Liver (tissue), 9 donors: ENCODE data around the gene ACOXL. TPM values are rescaled to one million over a fixed set of nuclear protein-coding genes. Genes with fewer than 3 reads are reported as not detected.

Experiments used
- DNase-seq: peaks from one replicate; pipeline ENCODE4 v3.0.0-alpha.2; 2017; ENCODE audit warnings: low spot score
- H3K27ac ChIP-seq, 2 donors: one replicate each; pipeline ENCODE4 v1.7.0; 2013; ENCODE audit warnings: inconsistent platforms in 2 of 2, low read length in 2 of 2, control low read depth in 1 of 2, low read depth in 1 of 2, mild to moderate bottlenecking in 1 of 2
- H3K27me3 ChIP-seq, 4 donors: one replicate each; pipeline versions ENCODE4 v1.6.1 to v1.7.0; 2013; ENCODE audit warnings: low read length in 3 of 4, inconsistent platforms in 1 of 4, mild to moderate bottlenecking in 1 of 4, moderate library complexity in 1 of 4; ENCODE audit not compliant: control insufficient read depth in 4 of 4, insufficient read depth in 4 of 4
- H3K36me3 ChIP-seq, 4 donors: one replicate each; pipeline versions ENCODE4 v1.6.1 to v1.7.0; 2013; ENCODE audit warnings: low read length in 3 of 4, mild to moderate bottlenecking in 3 of 4, low read depth in 1 of 4, moderate library complexity in 1 of 4; ENCODE audit not compliant: control insufficient read depth in 4 of 4, insufficient read depth in 3 of 4
- H3K4me1 ChIP-seq, 4 donors: one replicate each; pipeline versions ENCODE4 v1.6.1 to v1.7.0; 2013; ENCODE audit warnings: low read length in 3 of 4, mild to moderate bottlenecking in 3 of 4, moderate library complexity in 1 of 4; ENCODE audit not compliant: control insufficient read depth in 4 of 4, insufficient read depth in 4 of 4
- H3K4me3 ChIP-seq, 3 donors: one replicate each; pipeline versions ENCODE4 v1.6.1 to v1.7.0; 2013; ENCODE audit warnings: low read length in 3 of 3, control low read depth in 1 of 3, low read depth in 1 of 3, mild to moderate bottlenecking in 1 of 3
- H3K9ac ChIP-seq, 2 donors: one replicate each; pipeline ENCODE4 v1.7.0; 2013; ENCODE audit warnings: low read length in 2 of 2, mild to moderate bottlenecking in 2 of 2, moderate library complexity in 2 of 2, control low read depth in 1 of 2, low read depth in 1 of 2
- H3K9me3 ChIP-seq, 4 donors: one replicate each; pipeline versions ENCODE4 v1.6.1 to v1.7.0; 2013; ENCODE audit warnings: low read length in 3 of 4; ENCODE audit not compliant: control insufficient read depth in 4 of 4
- ATF3 ChIP-seq: IDR thresholded peaks from 2 replicates; pipeline ENCODE4 v1.6.1; 2016; ENCODE audit warnings: antibody characterized with exemption
- CTCF ChIP-seq: fragments of 150-350 bp; IDR thresholded peaks from 2 replicates; pipeline ENCODE4 v1.5.1; 2017; ENCODE audit warnings: improper control_type of control experiment, low read depth, low read length; ENCODE audit not compliant: missing input control
- EGR1 ChIP-seq, 2 donors: IDR thresholded peaks; 2 replicates each; pipeline ENCODE4 v1.6.1; 2016 to 2018; ENCODE audit warnings: antibody characterized with exemption in 2 of 2, low read depth in 2 of 2
- FOXA1 ChIP-seq: IDR thresholded peaks from 2 replicates; pipeline ENCODE4 v1.6.1; 2016; ENCODE audit warnings: antibody characterized with exemption
- FOXA2 ChIP-seq: IDR thresholded peaks from 2 replicates; pipeline ENCODE4 v1.6.1; 2016; ENCODE audit warnings: antibody characterized with exemption
- GABPA ChIP-seq, 2 donors: IDR thresholded peaks in 1 of 2; conservative IDR thresholded peaks in 1 of 2; 2 replicates each; pipeline ENCODE4 v1.6.1; 2016; ENCODE audit warnings: antibody characterized with exemption in 2 of 2, mild to moderate bottlenecking in 1 of 2, moderate library complexity in 1 of 2
- HNF4A ChIP-seq, 2 donors: conservative IDR thresholded peaks; 2 replicates each; pipeline ENCODE4 v1.6.1; 2016; ENCODE audit warnings: antibody characterized with exemption in 2 of 2, mild to moderate bottlenecking in 2 of 2
- HNF4G ChIP-seq: IDR thresholded peaks from 2 replicates; pipeline ENCODE4 v1.6.1; 2016; ENCODE audit warnings: antibody characterized with exemption
- JUND ChIP-seq, 2 donors: IDR thresholded peaks; 2 replicates each; pipeline ENCODE4 v1.6.1; 2016; ENCODE audit warnings: antibody characterized with exemption in 2 of 2
- NR2F2 ChIP-seq: IDR thresholded peaks from 2 replicates; pipeline ENCODE4 v1.6.1; 2016; ENCODE audit warnings: antibody characterized with exemption
- RAD21 ChIP-seq, 2 donors: IDR thresholded peaks; 2 replicates each; pipeline ENCODE4 v1.6.1; 2016; ENCODE audit warnings: antibody characterized with exemption in 2 of 2, mild to moderate bottlenecking in 2 of 2
- REST ChIP-seq: IDR thresholded peaks from 2 replicates; pipeline ENCODE4 v1.6.1; 2016; ENCODE audit warnings: antibody characterized with exemption, mild to moderate bottlenecking
- RXRA ChIP-seq, 2 donors: IDR thresholded peaks; 2 replicates each; pipeline ENCODE4 v1.6.1; 2017 to 2018; ENCODE audit warnings: antibody characterized with exemption in 2 of 2, mild to moderate bottlenecking in 1 of 2
- SP1 ChIP-seq: IDR thresholded peaks from 2 replicates; pipeline ENCODE4 v1.6.1; 2018; ENCODE audit warnings: antibody characterized with exemption, mild to moderate bottlenecking
- TAF1 ChIP-seq: conservative IDR thresholded peaks from 2 replicates; pipeline ENCODE4 v1.6.1; 2016; ENCODE audit warnings: antibody characterized with exemption, mild to moderate bottlenecking
- YY1 ChIP-seq: IDR thresholded peaks from 2 replicates; pipeline ENCODE4 v1.6.1; 2016; ENCODE audit warnings: antibody characterized with exemption, mild to moderate bottlenecking
- WGBS: extraction: QIAGEN DNeasy Blood & Tissue Kit; methylation state at CpG from one replicate; pipeline ENCODE4 v1.1.7; 2013; 5-methylcytosine and 5-hydroxymethylcytosine counted together
- polyA plus RNA-seq, 2 donors: library from polyadenylated mRNA; stranded (reverse) in 1 of 2; unstranded in 1 of 2; fragments of 200-250 nt in 1 of 2; fragments of >200 nt in 1 of 2; fragmentation: Nextera tagmentation in 1 of 2; extraction: Ambion mirVana in 1 of 2; gene quantifications; one replicate each; pipeline versions ENCODE4 v1.2.1 to v1.2.3, GENCODE V29; 2013 to 2015
- total RNA-seq, 2 donors: library from RNA; depleted of rRNA; stranded (reverse); fragments of >200 nt; gene quantifications; one replicate each; pipeline ENCODE4 v1.2.3, GENCODE V29; 2014
- TF ChIP-seq, protein P1 (sequence below): IDR thresholded peaks from 2 replicates; pipeline ENCODE4 v1.6.1; 2016; ENCODE audit warnings: antibody characterized with exemption
- TF ChIP-seq, protein P2 (sequence below): IDR thresholded peaks from 2 replicates; pipeline ENCODE4 v1.6.1; 2016; ENCODE audit warnings: antibody characterized with exemption
- donor health status: healthy.
- donor health status: healthy.
- donor health status: healthy.
- donor health status: healthy.
- donor health status: healthy.

Gene ACOXL
- total and polyA plus RNA-seq, 4 donors: 0.07 TPM; not detected in 3

GRCh38 chr2:110718382-110718781, 14.0 kb upstream of the ACOXL start:
- WGBS: 85% methylated on average over 2 of the region's 2 CpGs
- Histone ChIP-seq H3K9ac (no peak overlapping the region), H3K4me1 (peaks cover 0 to 22% (median 10%) of the 10 kb centered on the region in 4 donors), H3K27ac (no peak overlapping the region), H3K9me3 (no peaks in the 10 kb centered on the region), H3K4me3 (no peak overlapping the region), H3K36me3 (no peaks in the 10 kb centered on the region), H3K27me3 (no peaks in the 10 kb centered on the region)
- TF ChIP-seq HNF4A (conservative IDR thresholded peaks at IDR 0.05) (no peak), FOXA1 (no peak), EGR1 (IDR thresholded peaks at IDR 0.05; ENCODE audit: low read depth in 2 of 2) (no peak), NR2F2 (no peak), FOXA2 (no peak)
- TF ChIP-seq, protein P1, sequence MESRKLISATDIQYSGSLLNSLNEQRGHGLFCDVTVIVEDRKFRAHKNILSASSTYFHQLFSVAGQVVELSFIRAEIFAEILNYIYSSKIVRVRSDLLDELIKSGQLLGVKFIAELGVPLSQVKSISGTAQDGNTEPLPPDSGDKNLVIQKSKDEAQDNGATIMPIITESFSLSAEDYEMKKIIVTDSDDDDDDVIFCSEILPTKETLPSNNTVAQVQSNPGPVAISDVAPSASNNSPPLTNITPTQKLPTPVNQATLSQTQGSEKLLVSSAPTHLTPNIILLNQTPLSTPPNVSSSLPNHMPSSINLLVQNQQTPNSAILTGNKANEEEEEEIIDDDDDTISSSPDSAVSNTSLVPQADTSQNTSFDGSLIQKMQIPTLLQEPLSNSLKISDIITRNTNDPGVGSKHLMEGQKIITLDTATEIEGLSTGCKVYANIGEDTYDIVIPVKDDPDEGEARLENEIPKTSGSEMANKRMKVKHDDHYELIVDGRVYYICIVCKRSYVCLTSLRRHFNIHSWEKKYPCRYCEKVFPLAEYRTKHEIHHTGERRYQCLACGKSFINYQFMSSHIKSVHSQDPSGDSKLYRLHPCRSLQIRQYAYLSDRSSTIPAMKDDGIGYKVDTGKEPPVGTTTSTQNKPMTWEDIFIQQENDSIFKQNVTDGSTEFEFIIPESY: no peak
- DNase-seq: no peak

DNA sequence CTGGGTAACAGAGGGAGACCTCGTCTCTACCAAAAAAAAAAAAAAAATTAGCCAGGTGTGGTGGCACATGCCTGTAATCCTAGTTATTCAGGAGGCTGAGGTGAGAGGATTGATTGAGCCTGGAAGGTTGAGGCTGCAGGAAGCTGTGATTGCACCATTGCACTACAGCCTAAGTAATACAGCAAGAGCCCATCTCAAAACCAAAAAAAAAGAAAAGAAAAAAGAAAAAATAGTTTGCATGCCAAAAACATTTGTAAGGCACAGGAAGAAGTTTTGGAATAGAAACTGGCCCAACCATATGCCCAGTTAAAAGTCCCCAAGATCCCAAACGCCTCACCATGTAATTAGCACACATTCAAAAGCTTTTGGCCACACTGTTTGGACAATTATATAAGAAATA, 13.4 kb upstream of the ACOXL start:
- no peak for DNase-seq

DNA sequence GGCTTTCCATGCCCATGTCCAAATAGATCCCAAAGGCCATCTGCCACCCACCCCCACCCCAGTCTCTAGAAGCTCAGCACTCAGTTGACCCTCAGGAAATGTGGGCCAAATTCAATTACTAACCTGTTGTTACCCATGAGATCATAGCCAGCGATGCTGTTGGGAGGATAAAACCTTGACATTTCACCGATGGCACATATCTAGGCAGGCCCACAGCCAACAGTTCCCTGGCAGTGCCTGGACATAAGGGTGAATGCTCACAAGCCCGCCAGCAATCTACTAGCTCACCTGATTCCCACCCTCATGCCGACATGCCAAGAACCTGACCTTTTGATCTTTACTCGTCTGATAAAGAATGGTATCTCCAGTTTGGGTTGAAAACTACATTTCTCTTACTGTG, 11.8 kb upstream of the ACOXL start:
- H3K27me3 ChIP-seq: no peaks in the 10 kb centered on the region
- WGBS: 34% methylated on average over 5 of the region's 5 CpGs
- no peak overlapping the region for H3K4me3 ChIP-seq
- no peaks in the 10 kb centered on the region for H3K36me3 ChIP-seq
- H3K9ac ChIP-seq: no peak overlapping the region
- no peak for TF ChIP-seq EGR1 (IDR thresholded peaks at IDR 0.05; ENCODE audit: low read depth in 2 of 2)
- TF ChIP-seq, protein P2, sequence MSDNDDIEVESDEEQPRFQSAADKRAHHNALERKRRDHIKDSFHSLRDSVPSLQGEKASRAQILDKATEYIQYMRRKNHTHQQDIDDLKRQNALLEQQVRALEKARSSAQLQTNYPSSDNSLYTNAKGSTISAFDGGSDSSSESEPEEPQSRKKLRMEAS: peak; percentile 55
- no peak for TF ChIP-seq NR2F2
- TF ChIP-seq HNF4G: no peak
- TF ChIP-seq ATF3: no peak
- peak; percentile 51 for TF ChIP-seq REST
- peak; percentile 12 for TF ChIP-seq FOXA1
- TF ChIP-seq RAD21 (IDR thresholded peaks at IDR 0.05): peak in 1 of 2 donors; percentile 29
- peak; percentile 70 for TF ChIP-seq YY1
- TF ChIP-seq HNF4A (conservative IDR thresholded peaks at IDR 0.05): peak in 1 of 2 donors; percentile 75
- TF ChIP-seq CTCF: no peak
- TF ChIP-seq JUND (IDR thresholded peaks at IDR 0.05): peak in 1 of 2 donors; percentile 88
- no peak for TF ChIP-seq GABPA (IDR thresholded peaks at IDR 0.05 in 1 of 2, conservative IDR thresholded peaks at IDR 0.05 in 1 of 2)
- peak; percentile 47 for TF ChIP-seq FOXA2
- TF ChIP-seq TAF1: no peak
- TF ChIP-seq SP1: no peak
- TF ChIP-seq, protein P1: no peak
- peak; percentile 34 to 97 for TF ChIP-seq RXRA (IDR thresholded peaks at IDR 0.05)
- no peak for DNase-seq
- H3K9me3 ChIP-seq: no peaks in the 10 kb centered on the region
- H3K27ac ChIP-seq: peak overlapping the region in 1 of 2 donors; percentile 58
- H3K4me1 ChIP-seq: peaks cover 0 to 22% (median 9%) of the 10 kb centered on the region in 4 donors

More for the DNA sequence above, 13.4 kb upstream of the ACOXL start:
- 84% methylated on average over 2 of the region's 2 CpGs for WGBS
- no peaks in the 10 kb centered on the region for H3K27me3 ChIP-seq
- no peak overlapping the region for H3K9ac ChIP-seq
- H3K36me3 ChIP-seq: no peaks in the 10 kb centered on the region
- no peak for TF ChIP-seq HNF4A (conservative IDR thresholded peaks at IDR 0.05)
- H3K27ac ChIP-seq: no peak overlapping the region
- H3K9me3 ChIP-seq: no peaks in the 10 kb centered on the region
- H3K4me1 ChIP-seq: peaks cover 0 to 22% (median 10%) of the 10 kb centered on the region in 4 donors
- no peak overlapping the region for H3K4me3 ChIP-seq
